Omental fat pad (tissue), 4 donors: ENCODE measurements around the gene SELENOV. TPM values are rescaled to one million over a fixed set of nuclear protein-coding genes. Genes with fewer than 3 reads are reported as not detected.

Source experiments
- ATAC-seq: fragments of 150-250 bp; one replicate; pipeline ENCODE4 v1.9.1; 2016; ENCODE audit warnings: mild to moderate bottlenecking, moderate library complexity; ENCODE audit not compliant: low FRiP score
- DNase-seq: peaks from one replicate; pipeline ENCODE4 v3.0.0-alpha.2; 2019; ENCODE audit warnings: low spot score
- CTCF ChIP-seq, 3 donors: fragments of 450-650 bp; IDR thresholded peaks; one replicate each; pipeline ENCODE4 v1.5.1; 2016 to 2017; ENCODE audit warnings: antibody characterized with exemption in 3 of 3, mild to moderate bottlenecking in 3 of 3, moderate library complexity in 2 of 3
- total RNA-seq, 4 donors: library from RNA; depleted of rRNA; stranded (reverse); fragments of >200 nt; gene quantifications; one replicate each; pipeline ENCODE4 v1.1.0, GENCODE V29; 2016

The SELENOV gene
- total RNA-seq, 4 donors from 2014 or later, result not detected

GRCh38 chr19:39544226-39544903 lies 29.4 kb downstream of the SELENOV start:
- ATAC-seq (no peak), DNase-seq (no peak)
- TF ChIP-seq CTCF (IDR thresholded peaks at IDR 0.05), result no peak

- DNase-seq, result no peak
- no peak for ATAC-seq
- TF ChIP-seq CTCF (IDR thresholded peaks at IDR 0.05), result no peak
These were observed 30.0 kb downstream of the SELENOV start for GRCh38 chr19:39544911-39545310.

DNA sequence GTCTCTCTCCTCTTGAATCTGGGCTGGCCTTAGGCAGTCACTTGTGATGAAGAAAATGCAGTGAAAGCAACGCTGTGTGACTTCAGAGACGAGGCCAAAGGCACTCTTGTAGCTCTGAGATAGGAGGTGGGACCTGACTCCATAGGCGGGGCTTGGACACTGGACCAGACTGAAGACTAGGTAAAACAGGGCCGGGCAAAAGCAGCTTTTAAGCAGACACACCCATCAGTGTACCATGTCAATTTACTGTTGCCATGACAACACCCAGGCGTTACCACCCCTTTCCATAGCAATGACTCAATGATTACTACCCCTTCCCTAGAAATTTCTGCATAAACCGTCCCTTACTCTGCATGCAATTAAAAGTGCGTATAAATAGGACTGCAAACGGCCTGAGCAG lies 31.7 kb downstream of the SELENOV start:
- DNase-seq (no peak), ATAC-seq (no peak)
- TF ChIP-seq CTCF (IDR thresholded peaks at IDR 0.05), result no peak

DNA sequence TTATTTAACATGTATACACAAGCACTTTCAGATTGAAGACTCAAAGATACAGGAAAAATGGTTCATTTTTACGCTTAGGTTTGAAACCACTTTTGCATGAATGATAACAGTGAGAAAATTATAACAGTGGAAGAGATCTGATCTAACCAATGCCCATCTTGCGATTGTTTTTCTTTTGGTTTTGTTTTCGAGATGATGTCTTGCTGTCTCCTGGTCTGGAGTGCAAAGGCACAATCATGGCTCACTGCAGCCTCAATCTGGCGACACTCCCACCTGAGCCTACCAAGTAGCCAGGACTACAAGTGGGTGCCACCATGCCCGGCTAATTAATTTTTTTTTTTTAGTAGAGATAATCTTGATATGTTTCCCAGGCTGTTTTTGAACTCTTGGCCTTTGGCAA lies 35.3 kb downstream of the SELENOV start:
- no peak for TF ChIP-seq CTCF (IDR thresholded peaks at IDR 0.05)
- no peak for DNase-seq
- ATAC-seq, result no peak

DNA sequence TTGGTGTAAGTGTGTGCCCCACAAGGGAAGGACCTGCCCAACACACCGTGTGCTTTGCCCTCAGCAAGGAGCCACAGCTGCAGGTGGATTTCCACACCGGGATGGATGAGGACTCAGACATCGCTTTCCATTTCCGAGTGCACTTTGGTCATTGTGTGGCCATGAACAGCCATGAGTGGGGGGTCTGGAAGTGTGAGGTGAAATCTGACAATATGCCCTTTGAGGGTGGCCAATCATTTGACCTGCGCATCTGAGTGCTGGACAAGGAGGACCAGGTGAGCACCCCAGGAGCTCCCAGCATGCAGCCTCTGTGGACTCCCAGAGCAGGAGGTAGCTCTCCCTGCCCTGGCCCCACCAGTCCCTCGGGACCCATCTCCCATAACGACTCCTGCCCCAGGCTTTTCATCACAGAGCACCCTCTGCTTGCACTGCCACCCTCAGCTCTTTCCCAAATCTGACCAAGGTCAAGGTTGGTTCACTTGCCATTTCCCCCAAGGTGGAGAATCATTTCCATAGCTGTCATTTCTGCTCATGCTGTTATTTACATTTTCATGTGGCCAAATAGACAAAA lies 38.2 kb downstream of the SELENOV start:
- TF ChIP-seq CTCF (IDR thresholded peaks at IDR 0.05), result no peak
- DNase-seq, result no peak
- no peak for ATAC-seq

DNA sequence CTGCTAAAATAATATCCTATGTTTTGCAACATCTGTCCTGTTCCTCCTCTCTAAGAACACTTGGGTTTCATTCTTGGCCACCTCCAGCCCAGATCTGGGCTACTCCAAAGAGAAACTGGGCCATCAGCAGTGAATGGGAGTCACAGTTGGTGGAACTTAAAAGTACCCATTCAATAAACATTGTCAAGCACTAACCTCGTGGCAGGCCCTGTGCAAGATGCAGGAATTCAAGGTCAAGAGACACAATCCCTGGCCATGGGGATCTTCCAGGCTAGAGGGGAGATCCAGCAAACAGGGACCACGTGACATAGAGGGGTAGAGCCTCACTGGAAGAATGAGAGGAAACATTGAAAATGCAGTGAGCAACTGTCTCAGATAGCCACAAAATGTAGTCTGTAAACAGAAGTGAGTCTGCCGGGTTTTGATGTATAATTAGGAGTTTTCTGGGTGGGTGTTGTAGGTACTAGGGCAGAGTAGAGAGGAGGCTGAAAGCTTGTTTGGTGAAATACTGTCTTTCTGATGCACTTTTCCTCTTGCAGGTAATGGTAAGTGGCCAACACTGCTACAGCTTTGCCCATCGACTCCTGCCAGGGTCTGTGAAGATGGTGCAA lies 39.9 kb downstream of the SELENOV start:
- no peak for ATAC-seq
- no peak for TF ChIP-seq CTCF (IDR thresholded peaks at IDR 0.05)
- DNase-seq, result no peak

GRCh38 chr19:39555883-39556282 lies 40.9 kb downstream of the SELENOV start:
- ATAC-seq (no peak), DNase-seq (no peak)
- TF ChIP-seq CTCF (IDR thresholded peaks at IDR 0.05), result no peak
